Measurements from ENCODE around the gene PDE4D.

PDE4D gene

GRCh38 chr5:59600153-59600552 lies 293.4 kb downstream of the PDE4D start:
- Histone ChIP-seq H3K27ac (replicated peaks; ENCODE audit: low read length) (no peak overlapping the region), H3K23ac (ENCODE audit: low read depth, low read length, poor library complexity) (no peak overlapping the region), H2BK12ac (ENCODE audit: low read length) (no peak overlapping the region), H3K4me1 (ENCODE audit: control insufficient read depth in 2 of 2, insufficient read depth in 1 of 2, low read depth in 1 of 2, low read length in 2 of 2) (peaks cover 0 to 12% of the 10 kb centered on the region in 2 donors), H3K4ac (ENCODE audit: low read length) (no peak overlapping the region), H2AFZ (ENCODE audit: low read length) (no peak overlapping the region), H3K9ac (ENCODE audit: low read depth, low read length, poor library complexity) (no peak overlapping the region), H2BK120ac (ENCODE audit: low read depth, low read length) (no peak overlapping the region), H4K8ac (ENCODE audit: low read depth, low read length) (no peak overlapping the region), H3K18ac (ENCODE audit: low read length) (no peak overlapping the region), H3K14ac (ENCODE audit: low read length) (no peak overlapping the region), H3K4me3 (ENCODE audit: low read length in 2 of 2) (no peak overlapping the region), H3K79me1 (ENCODE audit: low read depth, low read length) (no peaks in the 10 kb centered on the region), H3K9me3 (replicated peaks in 1 of 2; ENCODE audit: control insufficient read depth in 2 of 2, insufficient read depth in 1 of 2, low read depth in 1 of 2, low read length in 2 of 2) (no peaks in the 10 kb centered on the region), H2BK5ac (ENCODE audit: low read length) (no peak overlapping the region), H2AK5ac (ENCODE audit: low read depth, low read length) (no peak overlapping the region), H3K4me2 (ENCODE audit: insufficient read depth, low read length, poor library complexity, severe bottlenecking) (no peak overlapping the region), H2BK15ac (ENCODE audit: low read length) (no peak overlapping the region), H3K27me3 (ENCODE audit: control insufficient read depth in 3 of 3, insufficient read depth in 3 of 3, low read depth in 1 of 3, low read length in 3 of 3) (no peaks in the 10 kb centered on the region), H4K91ac (ENCODE audit: low read depth, low read length, poor library complexity) (no peak overlapping the region), H3K36me3 (replicated peaks in 1 of 2; ENCODE audit: control insufficient read depth in 2 of 2, insufficient read depth in 2 of 2, low read length in 2 of 2) (no peaks in the 10 kb centered on the region)
- no peak for DNase-seq (ENCODE audit: low spot score)
- no CpG with 5 or more reads among the region's 2 CpGs for WGBS, 2 donors (ENCODE audit: extremely low coverage in 2 of 2, insufficient read length in 2 of 2, insufficient replicate concordance in 1 of 2)

GRCh38 chr5:59599729-59600128 lies 293.8 kb downstream of the PDE4D start:
- H3K14ac ChIP-seq (ENCODE audit: low read length) = no peak overlapping the region
- H3K23ac ChIP-seq (ENCODE audit: low read depth, low read length, poor library complexity) = no peak overlapping the region

GRCh38 chr5:59598547-59598874 lies 295.0 kb downstream of the PDE4D start:
- Histone ChIP-seq H3K9ac (ENCODE audit: low read depth, low read length, poor library complexity) (no peak overlapping the region), H2AFZ (ENCODE audit: low read length) (peak overlapping the region; percentile 86), H3K18ac (ENCODE audit: low read length) (no peak overlapping the region), H3K23ac (ENCODE audit: low read depth, low read length, poor library complexity) (no peak overlapping the region), H2BK12ac (ENCODE audit: low read length) (no peak overlapping the region), H3K4me2 (ENCODE audit: insufficient read depth, low read length, poor library complexity, severe bottlenecking) (no peak overlapping the region), H2BK5ac (ENCODE audit: low read length) (no peak overlapping the region), H3K36me3 (replicated peaks in 1 of 2; ENCODE audit: control insufficient read depth in 2 of 2, insufficient read depth in 2 of 2, low read length in 2 of 2) (no peaks in the 10 kb centered on the region), H3K9me3 (replicated peaks in 1 of 2; ENCODE audit: control insufficient read depth in 2 of 2, insufficient read depth in 1 of 2, low read depth in 1 of 2, low read length in 2 of 2) (peaks cover 0 to 5% of the 10 kb centered on the region in 2 donors), H2AK5ac (ENCODE audit: low read depth, low read length) (no peak overlapping the region), H3K27ac (replicated peaks; ENCODE audit: low read length) (no peak overlapping the region), H3K4ac (ENCODE audit: low read length) (no peak overlapping the region), H2BK15ac (ENCODE audit: low read length) (no peak overlapping the region), H3K27me3 (ENCODE audit: control insufficient read depth in 3 of 3, insufficient read depth in 3 of 3, low read depth in 1 of 3, low read length in 3 of 3) (no peaks in the 10 kb centered on the region), H3K4me3 (ENCODE audit: low read length in 2 of 2) (no peak overlapping the region), H4K91ac (ENCODE audit: low read depth, low read length, poor library complexity) (no peak overlapping the region), H4K8ac (ENCODE audit: low read depth, low read length) (no peak overlapping the region), H2BK120ac (ENCODE audit: low read depth, low read length) (no peak overlapping the region), H3K14ac (ENCODE audit: low read length) (no peak overlapping the region), H3K79me1 (ENCODE audit: low read depth, low read length) (no peaks in the 10 kb centered on the region), H3K4me1 (ENCODE audit: control insufficient read depth in 2 of 2, insufficient read depth in 1 of 2, low read depth in 1 of 2, low read length in 2 of 2) (peaks cover 0 to 12% of the 10 kb centered on the region in 2 donors)
- DNase-seq (ENCODE audit: low spot score) = no peak
- WGBS, 2 donors (ENCODE audit: extremely low coverage in 2 of 2, insufficient read length in 2 of 2, insufficient replicate concordance in 1 of 2) = no CpG with 5 or more reads among the region's 2 CpGs

More at GRCh38 chr5:59599729-59600128, 293.8 kb downstream of the PDE4D start:
- no peak overlapping the region for H3K4ac ChIP-seq (ENCODE audit: low read length)
- H2BK15ac ChIP-seq (ENCODE audit: low read length) = no peak overlapping the region
- WGBS, 2 donors (ENCODE audit: extremely low coverage in 2 of 2, insufficient read length in 2 of 2, insufficient replicate concordance in 1 of 2) = no CpG with 5 or more reads among the region's 2 CpGs
- no peaks in the 10 kb centered on the region for H3K27me3 ChIP-seq (ENCODE audit: control insufficient read depth in 3 of 3, insufficient read depth in 3 of 3, low read depth in 1 of 3, low read length in 3 of 3)
- no peak overlapping the region for H3K27ac ChIP-seq (replicated peaks; ENCODE audit: low read length)
- no peak overlapping the region for H2BK5ac ChIP-seq (ENCODE audit: low read length)
- H2BK12ac ChIP-seq (ENCODE audit: low read length) = no peak overlapping the region
- no peak for DNase-seq (ENCODE audit: low spot score)
- H3K4me3 ChIP-seq (ENCODE audit: low read length in 2 of 2) = no peak overlapping the region
- H3K9ac ChIP-seq (ENCODE audit: low read depth, low read length, poor library complexity) = no peak overlapping the region
- no peak overlapping the region for H2BK120ac ChIP-seq (ENCODE audit: low read depth, low read length)
- H3K18ac ChIP-seq (ENCODE audit: low read length) = no peak overlapping the region
- no peak overlapping the region for H2AFZ ChIP-seq (ENCODE audit: low read length)
- H3K36me3 ChIP-seq (replicated peaks in 1 of 2; ENCODE audit: control insufficient read depth in 2 of 2, insufficient read depth in 2 of 2, low read length in 2 of 2) = no peaks in the 10 kb centered on the region
- peaks cover 0 to 12% of the 10 kb centered on the region in 2 donors for H3K4me1 ChIP-seq (ENCODE audit: control insufficient read depth in 2 of 2, insufficient read depth in 1 of 2, low read depth in 1 of 2, low read length in 2 of 2)
- no peak overlapping the region for H2AK5ac ChIP-seq (ENCODE audit: low read depth, low read length)
- peaks cover 0 to under 1% of the 10 kb centered on the region in 2 donors for H3K9me3 ChIP-seq (replicated peaks in 1 of 2; ENCODE audit: control insufficient read depth in 2 of 2, insufficient read depth in 1 of 2, low read depth in 1 of 2, low read length in 2 of 2)
- no peak overlapping the region for H3K4me2 ChIP-seq (ENCODE audit: insufficient read depth, low read length, poor library complexity, severe bottlenecking)
- no peaks in the 10 kb centered on the region for H3K79me1 ChIP-seq (ENCODE audit: low read depth, low read length)
- H4K91ac ChIP-seq (ENCODE audit: low read depth, low read length, poor library complexity) = no peak overlapping the region
- H4K8ac ChIP-seq (ENCODE audit: low read depth, low read length) = no peak overlapping the region

GRCh38 chr5:59597690-59598546 lies 295.6 kb downstream of the PDE4D start:
- Histone ChIP-seq H3K4ac (ENCODE audit: low read length) (no peak overlapping the region), H4K8ac (ENCODE audit: low read depth, low read length) (no peak overlapping the region), H4K91ac (ENCODE audit: low read depth, low read length, poor library complexity) (no peak overlapping the region), H3K9me3 (replicated peaks in 1 of 2; ENCODE audit: control insufficient read depth in 2 of 2, insufficient read depth in 1 of 2, low read depth in 1 of 2, low read length in 2 of 2) (peaks cover 0 to 5% of the 10 kb centered on the region in 2 donors), H3K23ac (ENCODE audit: low read depth, low read length, poor library complexity) (no peak overlapping the region), H2AK5ac (ENCODE audit: low read depth, low read length) (no peak overlapping the region), H3K27me3 (ENCODE audit: control insufficient read depth in 3 of 3, insufficient read depth in 3 of 3, low read depth in 1 of 3, low read length in 3 of 3) (no peaks in the 10 kb centered on the region), H3K4me1 (ENCODE audit: control insufficient read depth in 2 of 2, insufficient read depth in 1 of 2, low read depth in 1 of 2, low read length in 2 of 2) (peaks cover 0 to 12% of the 10 kb centered on the region in 2 donors), H3K79me1 (ENCODE audit: low read depth, low read length) (no peaks in the 10 kb centered on the region), H2AFZ (ENCODE audit: low read length) (peak overlapping the region; percentile 86), H2BK15ac (ENCODE audit: low read length) (no peak overlapping the region), H3K18ac (ENCODE audit: low read length) (no peak overlapping the region), H3K9ac (ENCODE audit: low read depth, low read length, poor library complexity) (no peak overlapping the region), H3K4me3 (ENCODE audit: low read length in 2 of 2) (no peak overlapping the region), H2BK120ac (ENCODE audit: low read depth, low read length) (no peak overlapping the region), H2BK5ac (ENCODE audit: low read length) (no peak overlapping the region), H3K14ac (ENCODE audit: low read length) (no peak overlapping the region), H3K27ac (replicated peaks; ENCODE audit: low read length) (no peak overlapping the region), H3K4me2 (ENCODE audit: insufficient read depth, low read length, poor library complexity, severe bottlenecking) (no peak overlapping the region), H2BK12ac (ENCODE audit: low read length) (no peak overlapping the region), H3K36me3 (replicated peaks in 1 of 2; ENCODE audit: control insufficient read depth in 2 of 2, insufficient read depth in 2 of 2, low read length in 2 of 2) (no peaks in the 10 kb centered on the region)
- DNase-seq (ENCODE audit: low spot score) = no peak
- no CpG with 5 or more reads among the region's 6 CpGs for WGBS, 2 donors (ENCODE audit: extremely low coverage in 2 of 2, insufficient read length in 2 of 2, insufficient replicate concordance in 1 of 2)
